K562 (cell line): ENCODE measurements around the gene CARMIL1. TPM values are rescaled to one million over a fixed set of nuclear protein-coding genes. Genes with fewer than 3 reads are reported as not detected.

ENCODE experiments used
- ATAC-seq: fragments of 200-7000 bp; cut with Tn5 transposase; 3 replicates; pipeline ENCODE4 v1.9.1; 2020; ENCODE audit warnings: moderate library complexity
- BruUV-seq: library from RNA; stranded (reverse); fragments of 400-500 nt; replicated peaks from 2 replicates; lab custom pipeline; 2021; lab: Mats Ljungman, UMichigan
- CTCF ChIA-PET: fragments of 300-600 bp; formaldehyde crosslinking; extraction: SDS; loops from one replicate; lab custom pipeline; 2021; ENCODE audit warnings: low intra/inter-chr PET ratio; lab: Yijun Ruan, JAX
- POLR2A ChIA-PET: fragments of 300-600, 350-650 bp; sonication (Branson Sonifier 250); formaldehyde crosslinking; extraction: SDS; loops from one replicate; lab custom pipeline; 2021; ENCODE audit warnings: antibody characterized with exemption, inconsistent platforms; lab: Yijun Ruan, JAX
- DNase-seq, 4 experiments: peaks; one replicate each; pipeline versions ENCODE4 v3.0.0 to v3.0.0-alpha.2; 2011 to 2018; ENCODE audit warnings: low spot score in 3 of 4, mixed read lengths in 3 of 4; ENCODE audit errors: extremely low read depth in 1 of 4
- FAIRE-seq: peaks from 2 replicates; lab custom pipeline; 2011; peaks lifted over from hg19 to GRCh38; lab: Jason Lieb, UNC
- H2AFZ ChIP-seq: 2 replicates; pipeline ENCODE4 v1.6.0; 2011; ENCODE audit warnings: low read depth, low read length, control low read depth, inconsistent platforms
- H3K27ac ChIP-seq: fragments of 200-600 bp; 3 replicates; pipeline ENCODE4 v1.8.0; 2011; ENCODE audit warnings: low read depth, mild to moderate bottlenecking, control low read depth, inconsistent platforms, low read length, moderate library complexity, mixed read lengths; ENCODE audit errors: extremely low read depth
- H3K27me3 ChIP-seq, 2 experiments: fragments of 300-600 bp in 1 of 2; 2 replicates in 1 of 2; 3 replicates in 1 of 2; pipeline versions ENCODE4 v1.6.0 to v1.8.0; 2011; ENCODE audit warnings: inconsistent platforms in 2 of 2, low read length in 2 of 2, mild to moderate bottlenecking in 1 of 2, mixed read lengths in 1 of 2, moderate library complexity in 1 of 2; ENCODE audit not compliant: control insufficient read depth in 2 of 2, insufficient read depth in 2 of 2
- H3K36me3 ChIP-seq: fragments of 300-600 bp; 3 replicates; pipeline ENCODE4 v1.8.0; 2011; ENCODE audit warnings: mild to moderate bottlenecking, low read length, inconsistent platforms; ENCODE audit not compliant: control insufficient read depth, insufficient read depth
- H3K4me1 ChIP-seq, 2 experiments: fragments of 200-600 bp in 1 of 2; replicated peaks in 1 of 2; 2 replicates in 1 of 2; 3 replicates in 1 of 2; pipeline versions ENCODE4 v1.5.1 to v1.8.0; 2011; ENCODE audit warnings: inconsistent platforms in 2 of 2, low read length in 2 of 2, mild to moderate bottlenecking in 1 of 2, mixed read lengths in 1 of 2, moderate library complexity in 1 of 2; ENCODE audit not compliant: control insufficient read depth in 2 of 2, insufficient read depth in 2 of 2
- H3K4me2 ChIP-seq: 2 replicates; pipeline ENCODE4 v1.6.1; 2011; ENCODE audit warnings: low read length, control low read depth, inconsistent platforms, mixed read lengths; ENCODE audit not compliant: insufficient read depth
- H3K4me3 ChIP-seq: fragments of 200-600 bp; sonication (generic), shearing (Covaris generic); 2 replicates; pipeline ENCODE4 v1.5.1; 2016; ENCODE audit warnings: control low read depth, inconsistent platforms
- H3K79me2 ChIP-seq: fragments of 200-600 bp; 3 replicates; pipeline ENCODE4 v1.8.0; 2011; ENCODE audit warnings: low read length, inconsistent platforms; ENCODE audit not compliant: control insufficient read depth, insufficient read depth
- H3K9ac ChIP-seq, 2 experiments: 2 replicates each; pipeline versions ENCODE4 v1.6.0 to v1.6.1; 2011; ENCODE audit warnings: low read depth in 2 of 2, low read length in 2 of 2, control low read depth in 1 of 2, inconsistent platforms in 1 of 2, mild to moderate bottlenecking in 1 of 2, mixed read lengths in 1 of 2; ENCODE audit not compliant: insufficient read depth in 1 of 2
- H3K9me1 ChIP-seq: one replicate; pipeline ENCODE4 v1.6.0; 2011; ENCODE audit warnings: inconsistent platforms, mild to moderate bottlenecking, low read length, moderate library complexity; ENCODE audit not compliant: control insufficient read depth, insufficient read depth
- H3K9me3 ChIP-seq: replicated peaks from 2 replicates; pipeline ENCODE4 v1.5.1; 2011; ENCODE audit warnings: low read depth, low read length, inconsistent platforms; ENCODE audit not compliant: control insufficient read depth, insufficient read depth
- H4K20me1 ChIP-seq: replicated peaks from 2 replicates; pipeline ENCODE4 v1.6.1; 2011; ENCODE audit warnings: low read length, inconsistent platforms, mixed read lengths; ENCODE audit not compliant: control insufficient read depth, insufficient read depth
- KAT2B ChIP-seq: IDR thresholded peaks from one replicate; pipeline ENCODE4 v1.6.1; 2012; ENCODE audit warnings: low read depth, mild to moderate bottlenecking, control low read depth, inconsistent platforms, low read length, moderate library complexity
- U2AF2 ChIP-seq: fragments of 200-400 bp; formaldehyde crosslinking; optimal IDR thresholded peaks from 2 replicates; pipeline ENCODE3; 2017; ENCODE audit warnings: low read depth, mild to moderate bottlenecking, low read length
- ZNF184 ChIP-seq: sonication (generic); formaldehyde crosslinking; IDR thresholded peaks from 2 replicates; pipeline ENCODE4 v1.5.0; 2020; ENCODE audit warnings: missing genetic modification reagents
- ZNF764 ChIP-seq: fragments of 250-450 bp; sonication (Bioruptor Pico); IDR thresholded peaks from 2 replicates; pipeline ENCODE4 v1.4.0; 2020; ENCODE audit warnings: low read depth, mild to moderate bottlenecking, moderate library complexity
- WGBS: fragments of 100-300 bp; shearing (Covaris generic); methylation state at CpG from one replicate; pipeline ENCODE4 v1.1.6; 2016; ENCODE audit warnings: low coverage, mixed read lengths; ENCODE audit not compliant: insufficient coverage; ENCODE audit errors: missing lambda C conversion rate; 5-methylcytosine and 5-hydroxymethylcytosine counted together
- in situ Hi-C: fragments of 300-500 bp; cut with MboI; formaldehyde crosslinking; loops from 4 replicates; pipeline ENCODE4 v1.15.0; 2018; ENCODE audit warnings: inconsistent platforms, mixed read lengths
- intact Hi-C: fragments of 100-400 bp; cut with micrococcal nuclease; formaldehyde crosslinking; loops from 2 replicates; pipeline ENCODE4 v1.14.2; 2022
- polyA plus RNA-seq, 8 experiments: library from polyadenylated mRNA; depleted of rRNA in 4 of 8; stranded (reverse) in 5 of 8; unstranded in 3 of 8; fragments of >200 nt; fragmentation: Nextera tagmentation in 2 of 8; fragmentation: Illumina TruSeq in 1 of 8; extraction: Ambion mirVana in 2 of 8; extraction: Trizol in 1 of 8; gene quantifications; 2 replicates each; pipeline versions ENCODE4 v1.2.1 to v1.2.3, GENCODE V29; 2011 to 2014; ENCODE audit warnings: inconsistent platforms in 1 of 8, missing spikeins in 1 of 8
- total RNA-seq, 7 experiments: library from RNA; depleted of rRNA in 6 of 7; stranded (reverse); fragments of >200 nt in 6 of 7; fragmentation: Illumina TruSeq in 2 of 7; extraction: Trizol in 2 of 7; gene quantifications; 2 replicates each; pipeline versions ENCODE4 v1.2.1 to v1.2.3, GENCODE V29; 2011 to 2021; ENCODE audit warnings: low replicate concordance in 1 of 7
- TF ChIP-seq, protein P1 (sequence below): fragments of 250-450 bp; sonication (Bioruptor Pico); IDR thresholded peaks from 2 replicates; pipeline ENCODE4 v1.6.1; 2021; ENCODE audit warnings: mild to moderate bottlenecking
- TF ChIP-seq, protein P2 (sequence below): IDR thresholded peaks from 3 replicates; pipeline ENCODE4 v1.6.1; 2011; ENCODE audit warnings: borderline replicate concordance, mild to moderate bottlenecking, moderate library complexity; ENCODE audit not compliant: insufficient read length; ENCODE audit errors: extremely low read depth

CARMIL1 gene
- total and polyA plus RNA-seq, 9 of the 15 experiments (the other 6 are each of a cell fraction or from before 2014, with no cell fraction given), result 0.04 to 0.32 (median 0.10) TPM; not detected in 1

DNA sequence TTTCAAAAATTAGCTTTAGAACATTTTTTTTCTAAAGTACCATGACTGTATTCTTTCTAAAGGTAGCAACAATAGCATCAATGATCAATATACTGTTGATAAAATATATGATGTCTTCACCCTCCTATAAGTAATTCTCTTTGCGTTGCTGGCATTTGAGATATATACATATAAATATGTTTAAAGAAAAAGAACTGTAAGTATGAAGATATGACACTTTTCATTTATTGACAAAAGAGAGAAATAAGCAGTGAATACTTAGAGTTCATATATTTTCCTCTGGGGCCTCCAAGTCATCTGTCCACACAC lies 323.5 kb downstream of the CARMIL1 start:
- no peaks in the 10 kb centered on the region for H3K9me1 ChIP-seq
- BruUV-seq, result no TSS peak
- no peaks in the 10 kb centered on the region for H4K20me1 ChIP-seq
- intact Hi-C loops, result loop anchor here (1.0 to 10.0 kb wide), 6 partner anchors 110 to 1020 kb away; no protein-coding TSS in a partner anchor
- no peak for DNase-seq
- in situ Hi-C loops, result loop anchor here (10.0 kb wide), 1 partner anchor 328 kb away; the partner anchor contains the start of gene CARMIL1
- WGBS, result 0% methylated on average over 1 of the region's 1 CpG
- ATAC-seq, result no peak
- H3K4me2 ChIP-seq, result no peak overlapping the region
- H3K4me3 ChIP-seq, result no peak overlapping the region
- POLR2A ChIA-PET, result no interaction called here
- no peak for TF ChIP-seq ZNF764 (CRISPR knock-in tag)
- TF ChIP-seq ZNF184 (CRISPR knock-in tag), result no peak
- no peak for TF ChIP-seq U2AF2
- TF ChIP-seq, protein P1, sequence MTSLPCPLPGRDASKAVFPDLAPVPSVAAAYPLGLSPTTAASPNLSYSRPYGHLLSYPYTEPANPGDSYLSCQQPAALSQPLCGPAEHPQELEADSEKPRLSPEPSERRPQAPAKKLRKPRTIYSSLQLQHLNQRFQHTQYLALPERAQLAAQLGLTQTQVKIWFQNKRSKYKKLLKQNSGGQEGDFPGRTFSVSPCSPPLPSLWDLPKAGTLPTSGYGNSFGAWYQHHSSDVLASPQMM (CRISPR knock-in tag), result no peak
- H3K4me1 ChIP-seq, result no peaks in the 10 kb centered on the region; a peak in 1 of 5 replicates
- CTCF ChIA-PET, result interaction anchor here (1.0 to 1.9 kb wide), 5 partner anchors 15 to 746 kb away, joined by 3 to 19 read pairs (median 5); no protein-coding TSS in a partner anchor
- H3K27me3 ChIP-seq, result peaks cover 9 to 10% of the 10 kb centered on the region in 2 experiments
- no peak overlapping the region for H3K27ac ChIP-seq
- no peak overlapping the region for H2AFZ ChIP-seq
- H3K36me3 ChIP-seq, result no peaks in the 10 kb centered on the region
- no peak for FAIRE-seq
- no peaks in the 10 kb centered on the region for H3K79me2 ChIP-seq
- H3K9me3 ChIP-seq, result no peaks in the 10 kb centered on the region
- H3K9ac ChIP-seq, result no peak overlapping the region

DNA sequence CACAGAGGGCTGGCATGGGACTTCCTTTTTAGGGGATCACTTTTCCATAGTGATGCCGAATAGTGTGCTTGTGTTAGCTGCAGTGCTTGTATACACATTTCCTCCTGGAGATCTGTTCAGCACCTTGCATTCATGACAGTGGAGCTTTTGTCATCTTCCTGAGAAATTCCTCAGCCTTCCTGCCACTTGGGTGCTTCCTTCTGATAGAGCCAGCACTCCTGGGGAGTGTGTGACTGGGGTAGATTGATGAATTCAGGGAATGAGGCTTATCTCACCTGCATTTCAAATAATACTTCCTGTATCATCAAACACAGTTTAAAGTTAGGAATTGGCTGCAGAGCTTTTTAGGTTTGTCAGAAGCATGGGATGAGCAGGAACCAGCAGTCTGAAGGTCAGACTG lies 324.1 kb downstream of the CARMIL1 start:
- intact Hi-C loops (loop anchor here (2.0 to 10.0 kb wide), 5 partner anchors 111 to 1021 kb away; no protein-coding TSS in a partner anchor), in situ Hi-C loops (loop anchor here (10.0 kb wide), 1 partner anchor 328 kb away; the partner anchor contains the start of gene CARMIL1)
- Histone ChIP-seq H3K27me3 (peaks cover 9 to 10% of the 10 kb centered on the region in 2 experiments), H3K9me1 (no peaks in the 10 kb centered on the region), H2AFZ (no peak overlapping the region), H3K9me3 (no peaks in the 10 kb centered on the region), H3K27ac (no peak overlapping the region), H3K9ac (no peak overlapping the region), H3K79me2 (no peaks in the 10 kb centered on the region), H4K20me1 (no peaks in the 10 kb centered on the region), H3K4me2 (no peak overlapping the region), H3K36me3 (no peaks in the 10 kb centered on the region), H3K4me3 (no peak overlapping the region), H3K4me1 (peaks cover 0 to 1% of the 10 kb centered on the region in 2 experiments; a peak in 2 of 5 replicates)
- DNase-seq (no peak), ATAC-seq (no peak), FAIRE-seq (no peak)
- CTCF ChIA-PET, result interaction anchor here (1.0 to 1.9 kb wide), 3 partner anchors 15 to 338 kb away, joined by 3 to 13 read pairs (median 5); no protein-coding TSS in a partner anchor
- WGBS, result 0% methylated on average over 1 of the region's 1 CpG
- BruUV-seq, result no TSS peak
- TF ChIP-seq KAT2B, result no peak
- TF ChIP-seq, protein P2, sequence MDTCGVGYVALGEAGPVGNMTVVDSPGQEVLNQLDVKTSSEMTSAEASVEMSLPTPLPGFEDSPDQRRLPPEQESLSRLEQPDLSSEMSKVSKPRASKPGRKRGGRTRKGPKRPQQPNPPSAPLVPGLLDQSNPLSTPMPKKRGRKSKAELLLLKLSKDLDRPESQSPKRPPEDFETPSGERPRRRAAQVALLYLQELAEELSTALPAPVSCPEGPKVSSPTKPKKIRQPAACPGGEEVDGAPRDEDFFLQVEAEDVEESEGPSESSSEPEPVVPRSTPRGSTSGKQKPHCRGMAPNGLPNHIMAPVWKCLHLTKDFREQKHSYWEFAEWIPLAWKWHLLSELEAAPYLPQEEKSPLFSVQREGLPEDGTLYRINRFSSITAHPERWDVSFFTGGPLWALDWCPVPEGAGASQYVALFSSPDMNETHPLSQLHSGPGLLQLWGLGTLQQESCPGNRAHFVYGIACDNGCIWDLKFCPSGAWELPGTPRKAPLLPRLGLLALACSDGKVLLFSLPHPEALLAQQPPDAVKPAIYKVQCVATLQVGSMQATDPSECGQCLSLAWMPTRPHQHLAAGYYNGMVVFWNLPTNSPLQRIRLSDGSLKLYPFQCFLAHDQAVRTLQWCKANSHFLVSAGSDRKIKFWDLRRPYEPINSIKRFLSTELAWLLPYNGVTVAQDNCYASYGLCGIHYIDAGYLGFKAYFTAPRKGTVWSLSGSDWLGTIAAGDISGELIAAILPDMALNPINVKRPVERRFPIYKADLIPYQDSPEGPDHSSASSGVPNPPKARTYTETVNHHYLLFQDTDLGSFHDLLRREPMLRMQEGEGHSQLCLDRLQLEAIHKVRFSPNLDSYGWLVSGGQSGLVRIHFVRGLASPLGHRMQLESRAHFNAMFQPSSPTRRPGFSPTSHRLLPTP, result no peak
- POLR2A ChIA-PET, result no interaction called here
